ENCODE results near the gene RNF151. TPM values are rescaled to one million over a fixed set of nuclear protein-coding genes. Genes with fewer than 3 reads are reported as not detected.

RNF151 gene
- total RNA-seq, 2 experiments from 2014 or later, result not detected

- peak; percentile 10 for ATAC-seq (ENCODE audit: poor library complexity)
- Histone ChIP-seq H3K4me1 (ENCODE audit: insufficient read depth, low read length) (peaks cover 65% of the 10 kb centered on the region), H3K27ac (ENCODE audit: low read depth in 1 of 2, low read length in 2 of 2) (peak overlapping the region; percentile 96 to 99), H3K4me3 (ENCODE audit: low read length) (peak overlapping the region; percentile 91), H3K9me3 (ENCODE audit: control insufficient read depth in 1 of 2, insufficient read depth in 1 of 2, low read length in 2 of 2) (no peaks in the 10 kb centered on the region), H3K27me3 (ENCODE audit: control insufficient read depth in 1 of 2, insufficient read depth in 2 of 2, low read length in 2 of 2) (no peaks in the 10 kb centered on the region), H3K36me3 (ENCODE audit: insufficient read depth, low read length) (peaks cover 34% of the 10 kb centered on the region)
- TF ChIP-seq, protein P1, sequence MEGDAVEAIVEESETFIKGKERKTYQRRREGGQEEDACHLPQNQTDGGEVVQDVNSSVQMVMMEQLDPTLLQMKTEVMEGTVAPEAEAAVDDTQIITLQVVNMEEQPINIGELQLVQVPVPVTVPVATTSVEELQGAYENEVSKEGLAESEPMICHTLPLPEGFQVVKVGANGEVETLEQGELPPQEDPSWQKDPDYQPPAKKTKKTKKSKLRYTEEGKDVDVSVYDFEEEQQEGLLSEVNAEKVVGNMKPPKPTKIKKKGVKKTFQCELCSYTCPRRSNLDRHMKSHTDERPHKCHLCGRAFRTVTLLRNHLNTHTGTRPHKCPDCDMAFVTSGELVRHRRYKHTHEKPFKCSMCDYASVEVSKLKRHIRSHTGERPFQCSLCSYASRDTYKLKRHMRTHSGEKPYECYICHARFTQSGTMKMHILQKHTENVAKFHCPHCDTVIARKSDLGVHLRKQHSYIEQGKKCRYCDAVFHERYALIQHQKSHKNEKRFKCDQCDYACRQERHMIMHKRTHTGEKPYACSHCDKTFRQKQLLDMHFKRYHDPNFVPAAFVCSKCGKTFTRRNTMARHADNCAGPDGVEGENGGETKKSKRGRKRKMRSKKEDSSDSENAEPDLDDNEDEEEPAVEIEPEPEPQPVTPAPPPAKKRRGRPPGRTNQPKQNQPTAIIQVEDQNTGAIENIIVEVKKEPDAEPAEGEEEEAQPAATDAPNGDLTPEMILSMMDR (IDR thresholded peaks at IDR 0.05), result no peak
- Mint-ChIP-seq H3K9me3 (no peaks in the 10 kb centered on the region), H3K4me1 (ENCODE audit: low read depth) (peaks cover 54% of the 10 kb centered on the region), H3K27me3 (no peaks in the 10 kb centered on the region), H3K4me3 (peak overlapping the region; percentile 98), H3K27ac (peak overlapping the region; percentile 98), H3K36me3 (ENCODE audit: low read depth) (peaks cover 55% of the 10 kb centered on the region)
- CTCF ChIA-PET, result interaction anchor here (0.7 to 2.3 kb wide), 4 partner anchors 84 to 258 kb away, joined by 3 to 7 read pairs (median 4); partner anchors contain the start of genes NTHL1, TRAF7 and TSC2
- POLR2A ChIA-PET, result interaction anchor here (0.5 to 5.0 kb wide), 39 partner anchors 7 to 1269 kb away, joined by 3 to 62 read pairs (median 5); partner anchors contain the start of genes CCNF, ECI1, ELOB and FAHD1
- peak in 7 of 14 experiments; percentile 27 to 70 (median 40) for DNase-seq
- intact Hi-C loops (cut with DNase I, micrococcal nuclease), result loop anchor here in 1 of 2 experiments (10.0 kb wide), 1 partner anchor 1269 kb away; the partner anchor contains the start of gene WDR24
Observed at GRCh38 chr16:1963806-1964505, 2.7 kb upstream of the RNF151 start.

GRCh38 chr16:1964506-1965395 is 1.9 kb upstream of the RNF151 start, which contains the start of gene RPS2:
RPS2 (minus strand) TSS chr16:1964826; CDS start chr16:1964625, 201 bp downstream.
- peak within 1 kb of the TSS; percentile 98 for H3K27ac Mint-ChIP-seq
- H3K4me1 Mint-ChIP-seq (ENCODE audit: low read depth), result peaks cover 50% of the 10 kb centered on the region
- Histone ChIP-seq H3K27me3 (ENCODE audit: control insufficient read depth in 1 of 2, insufficient read depth in 2 of 2, low read length in 2 of 2) (no peaks in the 10 kb centered on the region), H3K9me3 (ENCODE audit: control insufficient read depth in 1 of 2, insufficient read depth in 1 of 2, low read length in 2 of 2) (no peaks in the 10 kb centered on the region), H3K36me3 (ENCODE audit: insufficient read depth, low read length) (peaks cover 34% of the 10 kb centered on the region), H3K4me3 (ENCODE audit: low read length) (peak within 1 kb of the TSS; percentile 91), H3K4me1 (ENCODE audit: insufficient read depth, low read length) (peaks cover 58% of the 10 kb centered on the region), H3K27ac (ENCODE audit: low read depth in 1 of 2, low read length in 2 of 2) (peak within 1 kb of the TSS; percentile 96 to 99)
- intact Hi-C loops (cut with DNase I, micrococcal nuclease), result loop anchor here in 1 of 2 experiments (10.0 kb wide), 1 partner anchor 1270 kb away; the partner anchor contains the start of gene WDR24
- H3K9me3 Mint-ChIP-seq, result no peaks in the 10 kb centered on the region
- ChIA-PET POLR2A (interaction anchor here (0.6 to 3.5 kb wide), 45 partner anchors 9 to 1914 kb away, joined by 3 to 62 read pairs (median 5); partner anchors contain the start of genes CCNF, ECI1, ELOB and FAHD1), CTCF (interaction anchor here (0.7 to 2.3 kb wide), 4 partner anchors 83 to 259 kb away, joined by 3 to 7 read pairs (median 4); partner anchors contain the start of genes NTHL1, TRAF7 and TSC2)
- H3K36me3 Mint-ChIP-seq (ENCODE audit: low read depth), result peaks cover 55% of the 10 kb centered on the region
- DNase-seq (peak; percentile 96 to 100 (median 98)), ATAC-seq (ENCODE audit: poor library complexity) (peak; percentile 89)
- H3K4me3 Mint-ChIP-seq, result peak within 1 kb of the TSS; percentile 98
- no peaks in the 10 kb centered on the region for H3K27me3 Mint-ChIP-seq
- TF ChIP-seq, protein P1 (IDR thresholded peaks at IDR 0.05), result no peak
